Natural killer cell (primary cell): ENCODE data around the gene ETV6. TPM values are rescaled to one million over a fixed set of nuclear protein-coding genes. Genes with fewer than 3 reads are reported as not detected.
A peak's percentile ranks its signal among the peaks of the same experiment; 100 is the strongest.

Experiments used
- ATAC-seq, 3 donors: fragments of 150-1000 bp in 2 of 3; fragments of 200-7000 bp in 1 of 3; cut with Tn5 transposase; 1 replicate in 1 of 3; 2 replicates in 2 of 3; pipeline ENCODE4 v1.10.0; 2021; ENCODE audit warnings: mild to moderate bottlenecking in 2 of 3, moderate library complexity in 2 of 3
- DNase-seq, 2 donors: peaks; one replicate each; pipeline versions ENCODE4 v3.0.0 to v3.0.0-alpha.2; 2013 to 2021; ENCODE audit warnings: mixed read lengths in 1 of 2
- H3K27ac ChIP-seq: one replicate; pipeline ENCODE4 v1.5.1; 2013; ENCODE audit warnings: mild to moderate bottlenecking, low read length
- H3K27me3 ChIP-seq: one replicate; pipeline ENCODE4 v1.6.1; 2013; ENCODE audit warnings: low read length; ENCODE audit not compliant: control insufficient read depth, insufficient read depth
- H3K36me3 ChIP-seq: one replicate; pipeline ENCODE4 v1.6.1; 2013; ENCODE audit warnings: low read length; ENCODE audit not compliant: control insufficient read depth, insufficient read depth
- H3K4me1 ChIP-seq: one replicate; pipeline ENCODE4 v1.6.1; 2013; ENCODE audit warnings: low read length; ENCODE audit not compliant: control insufficient read depth, insufficient read depth
- H3K4me3 ChIP-seq: one replicate; pipeline ENCODE4 v1.5.1; 2013; ENCODE audit warnings: low read length
- H3K9me3 ChIP-seq: one replicate; pipeline ENCODE4 v1.6.1; 2013; ENCODE audit warnings: low read length; ENCODE audit not compliant: control insufficient read depth, insufficient read depth
- H3K27ac Mint-ChIP-seq, 2 donors: one replicate each; pipeline ENCODE4 v1.8.0; 2022; ENCODE audit warnings: mild to moderate bottlenecking in 2 of 2, mixed read lengths in 2 of 2, moderate library complexity in 1 of 2
- H3K27me3 Mint-ChIP-seq, 2 donors: one replicate each; pipeline ENCODE4 v1.8.0; 2022; ENCODE audit warnings: low read depth in 2 of 2, mixed read lengths in 2 of 2
- H3K36me3 Mint-ChIP-seq: one replicate; pipeline ENCODE4 v1.8.0; 2022; ENCODE audit warnings: mixed read lengths
- H3K4me1 Mint-ChIP-seq, 2 donors: one replicate each; pipeline ENCODE4 v1.8.0; 2022; ENCODE audit warnings: mixed read lengths in 2 of 2
- H3K4me3 Mint-ChIP-seq: one replicate; pipeline ENCODE4 v1.8.0; 2022; ENCODE audit warnings: mild to moderate bottlenecking, moderate library complexity, mixed read lengths
- H3K9me3 Mint-ChIP-seq, 2 donors: one replicate each; pipeline ENCODE4 v1.8.0; 2022; ENCODE audit warnings: mixed read lengths in 2 of 2
- WGBS: methylation state at CpG from one replicate; pipeline ENCODE4 v1.1.7; 2013; ENCODE audit warnings: missing lambda C conversion rate; ENCODE audit not compliant: insufficient coverage; 5-methylcytosine and 5-hydroxymethylcytosine counted together
- intact Hi-C: fragments of 100-400 bp; cut with micrococcal nuclease; formaldehyde crosslinking; loops from one replicate; pipeline ENCODE4 v1.14.2; 2022
- total RNA-seq, 4 donors: library from RNA; stranded (reverse); fragments of 120-200 nt in 1 of 4; gene quantifications; one replicate each; pipeline versions ENCODE4 v1.2.3 to v1.2.4, GENCODE V29; 2013 to 2022
- TF ChIP-seq, protein P1 (sequence below): fragments of 200-600 bp; IDR thresholded peaks from one replicate; pipeline ENCODE4 v1.8.0; 2022; ENCODE audit warnings: antibody characterized with exemption

The ETV6 gene
- total RNA-seq, 3 donors from 2014 or later (not counting 1 experiment from before 2014, with no cell fraction given) = 38.9 to 49.5 (median 40.6) TPM

- Mint-ChIP-seq H3K27me3 (no peaks in the 10 kb centered on the region), H3K36me3 (peaks cover 16% of the 10 kb centered on the region), H3K4me3 (no peak overlapping the region), H3K9me3 (no peaks in the 10 kb centered on the region), H3K4me1 (peaks cover 36% of the 10 kb centered on the region in 2 donors), H3K27ac (peak overlapping the region in 1 of 2 donors; percentile 29)
- TF ChIP-seq, protein P1, sequence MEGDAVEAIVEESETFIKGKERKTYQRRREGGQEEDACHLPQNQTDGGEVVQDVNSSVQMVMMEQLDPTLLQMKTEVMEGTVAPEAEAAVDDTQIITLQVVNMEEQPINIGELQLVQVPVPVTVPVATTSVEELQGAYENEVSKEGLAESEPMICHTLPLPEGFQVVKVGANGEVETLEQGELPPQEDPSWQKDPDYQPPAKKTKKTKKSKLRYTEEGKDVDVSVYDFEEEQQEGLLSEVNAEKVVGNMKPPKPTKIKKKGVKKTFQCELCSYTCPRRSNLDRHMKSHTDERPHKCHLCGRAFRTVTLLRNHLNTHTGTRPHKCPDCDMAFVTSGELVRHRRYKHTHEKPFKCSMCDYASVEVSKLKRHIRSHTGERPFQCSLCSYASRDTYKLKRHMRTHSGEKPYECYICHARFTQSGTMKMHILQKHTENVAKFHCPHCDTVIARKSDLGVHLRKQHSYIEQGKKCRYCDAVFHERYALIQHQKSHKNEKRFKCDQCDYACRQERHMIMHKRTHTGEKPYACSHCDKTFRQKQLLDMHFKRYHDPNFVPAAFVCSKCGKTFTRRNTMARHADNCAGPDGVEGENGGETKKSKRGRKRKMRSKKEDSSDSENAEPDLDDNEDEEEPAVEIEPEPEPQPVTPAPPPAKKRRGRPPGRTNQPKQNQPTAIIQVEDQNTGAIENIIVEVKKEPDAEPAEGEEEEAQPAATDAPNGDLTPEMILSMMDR = no peak
- H3K9me3 ChIP-seq = no peaks in the 10 kb centered on the region
- no peak overlapping the region for H3K4me3 ChIP-seq
- H3K36me3 ChIP-seq = peaks cover 17% of the 10 kb centered on the region
- intact Hi-C loops = no loop called here
- 42% methylated on average over 2 of the region's 2 CpGs for WGBS
- H3K27me3 ChIP-seq = no peaks in the 10 kb centered on the region
- peaks cover 24% of the 10 kb centered on the region for H3K4me1 ChIP-seq
- H3K27ac ChIP-seq = no peak overlapping the region
- ATAC-seq = no peak
- DNase-seq = no peak
Observed at GRCh38 chr12:11753150-11753499, 103.7 kb downstream of the ETV6 start.

DNA sequence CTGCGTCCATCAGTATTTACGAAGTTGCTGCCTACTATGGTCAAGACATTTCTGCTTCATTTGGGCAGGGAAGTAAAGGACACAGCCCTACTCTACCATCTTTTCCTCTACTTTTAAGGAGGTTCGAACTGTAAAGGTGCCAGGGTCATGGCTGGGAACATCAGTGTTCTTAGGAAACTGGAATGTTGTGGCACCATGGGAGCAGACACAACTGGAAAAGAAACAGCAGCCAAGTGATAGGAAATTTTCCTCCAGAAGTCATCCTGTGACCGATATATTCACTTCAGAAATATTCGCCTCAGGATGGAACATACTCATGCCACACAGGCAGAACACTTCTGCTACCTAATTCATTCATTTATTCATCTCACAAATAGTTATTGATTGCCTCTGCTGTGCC lies 104.4 kb downstream of the ETV6 start:
- DNase-seq (no peak), ATAC-seq (no peak)
- TF ChIP-seq, protein P1 = no peak
- H3K27ac Mint-ChIP-seq = no peak overlapping the region
- Histone ChIP-seq H3K9me3 (no peaks in the 10 kb centered on the region), H3K36me3 (peaks cover 17% of the 10 kb centered on the region), H3K27ac (no peak overlapping the region), H3K27me3 (no peaks in the 10 kb centered on the region), H3K4me1 (peaks cover 31% of the 10 kb centered on the region), H3K4me3 (no peak overlapping the region)
- peaks cover 16% of the 10 kb centered on the region for H3K36me3 Mint-ChIP-seq
- H3K4me1 Mint-ChIP-seq = peaks cover 40 to 41% of the 10 kb centered on the region in 2 donors
- no peak overlapping the region for H3K4me3 Mint-ChIP-seq
- WGBS = 96% methylated on average over 5 of the region's 5 CpGs
- no peaks in the 10 kb centered on the region for H3K9me3 Mint-ChIP-seq
- intact Hi-C loops = no loop called here
- H3K27me3 Mint-ChIP-seq = no peaks in the 10 kb centered on the region

GRCh38 chr12:11754256-11754655 lies 104.8 kb downstream of the ETV6 start:
- peaks cover 16% of the 10 kb centered on the region for H3K36me3 Mint-ChIP-seq
- ATAC-seq (no peak), DNase-seq (no peak)
- no peak overlapping the region for H3K4me3 Mint-ChIP-seq
- Histone ChIP-seq H3K27me3 (no peaks in the 10 kb centered on the region), H3K9me3 (no peaks in the 10 kb centered on the region), H3K4me1 (peaks cover 32% of the 10 kb centered on the region), H3K27ac (no peak overlapping the region), H3K4me3 (no peak overlapping the region), H3K36me3 (peaks cover 17% of the 10 kb centered on the region)
- peaks cover 35 to 38% of the 10 kb centered on the region in 2 donors for H3K4me1 Mint-ChIP-seq
- H3K9me3 Mint-ChIP-seq = no peaks in the 10 kb centered on the region
- TF ChIP-seq, protein P1 = no peak
- intact Hi-C loops = no loop called here
- no peak overlapping the region for H3K27ac Mint-ChIP-seq
- WGBS = 82% methylated on average over 4 of the region's 4 CpGs
- H3K27me3 Mint-ChIP-seq = no peaks in the 10 kb centered on the region

- intact Hi-C loops = no loop called here
Observed at GRCh38 chr12:11755302-11755930, 105.9 kb downstream of the ETV6 start.

More at GRCh38 chr12:11755302-11755930, 105.9 kb downstream of the ETV6 start:
- TF ChIP-seq, protein P1 = no peak
- Histone ChIP-seq H3K27me3 (no peaks in the 10 kb centered on the region), H3K9me3 (no peaks in the 10 kb centered on the region), H3K4me1 (peaks cover 24% of the 10 kb centered on the region), H3K27ac (no peak overlapping the region), H3K36me3 (peaks cover 17% of the 10 kb centered on the region), H3K4me3 (no peak overlapping the region)
- no peak for DNase-seq
- ATAC-seq = no peak
- WGBS = 88% methylated on average over 5 of the region's 5 CpGs
- Mint-ChIP-seq H3K9me3 (no peaks in the 10 kb centered on the region), H3K4me1 (peaks cover 24 to 27% of the 10 kb centered on the region in 2 donors), H3K27me3 (no peaks in the 10 kb centered on the region), H3K27ac (no peak overlapping the region), H3K36me3 (peaks cover 16% of the 10 kb centered on the region), H3K4me3 (no peak overlapping the region)
